RWPE2 (cell line): Measurements from ENCODE around the gene DNAJB12.

Experiments
- ATAC-seq: fragments of 200-7000 bp; cut with Tn5 transposase; 3 replicates; pipeline ENCODE4 v1.9.1; 2021; ENCODE audit warnings: low read depth
- DNase-seq: peaks from one replicate; pipeline ENCODE4 v3.0.0-alpha.2; 2020; ENCODE audit warnings: low spot score
- H3K27ac ChIP-seq: fragments of 450-650 bp; 2 replicates; pipeline ENCODE4 v1.5.1; 2017; ENCODE audit warnings: mild to moderate bottlenecking; ENCODE audit not compliant: poor library complexity, severe bottlenecking
- H3K27me3 ChIP-seq: fragments of 250-450 bp; sonication (Bioruptor Pico); 2 replicates; pipeline ENCODE4 v1.5.1; 2021; ENCODE audit warnings: mild to moderate bottlenecking, moderate library complexity; ENCODE audit not compliant: insufficient read depth, poor library complexity, severe bottlenecking
- H3K36me3 ChIP-seq: fragments of 250-450 bp; sonication (Bioruptor Pico); 2 replicates; pipeline ENCODE4 v1.5.1; 2020; ENCODE audit warnings: low read depth, mild to moderate bottlenecking, moderate library complexity
- H3K4me1 ChIP-seq: fragments of 250-450 bp; sonication (Bioruptor Pico); 2 replicates; pipeline ENCODE4 v1.5.1; 2021; ENCODE audit warnings: mild to moderate bottlenecking, moderate library complexity; ENCODE audit not compliant: insufficient read depth, poor library complexity, severe bottlenecking
- H3K4me3 ChIP-seq: fragments of 250-450 bp; sonication (Bioruptor Pico); 2 replicates; pipeline ENCODE4 v1.5.1; 2021; ENCODE audit warnings: mild to moderate bottlenecking, moderate library complexity; ENCODE audit not compliant: severe bottlenecking
- H3K9me3 ChIP-seq: fragments of 250-450 bp; sonication (Bioruptor Pico); 2 replicates; pipeline ENCODE4 v1.5.1; 2021; ENCODE audit warnings: mild to moderate bottlenecking, moderate library complexity; ENCODE audit not compliant: severe bottlenecking
- CTCF ChIP-seq: fragments of 450-650 bp; IDR thresholded peaks from one replicate; pipeline ENCODE4 v1.5.1; 2017; ENCODE audit warnings: mild to moderate bottlenecking, moderate library complexity; ENCODE audit not compliant: poor library complexity, severe bottlenecking

Gene DNAJB12

GRCh38 chr10:72379776-72380175, 25.1 kb upstream of the DNAJB12 start:
- Histone ChIP-seq H3K27ac (no peak overlapping the region), H3K4me3 (no peak overlapping the region), H3K4me1 (no peaks in the 10 kb centered on the region), H3K9me3 (no peaks in the 10 kb centered on the region), H3K27me3 (no peaks in the 10 kb centered on the region), H3K36me3 (no peaks in the 10 kb centered on the region)
- ATAC-seq (no peak), DNase-seq (no peak)
- TF ChIP-seq CTCF, result no peak

- DNase-seq, result no peak
- no peak for TF ChIP-seq CTCF
Observed at GRCh38 chr10:72379062-72379461, 24.3 kb upstream of the DNAJB12 start.

GRCh38 chr10:72375585-72375984, 20.9 kb upstream of the DNAJB12 start:
- Histone ChIP-seq H3K27me3 (no peaks in the 10 kb centered on the region), H3K36me3 (no peaks in the 10 kb centered on the region), H3K9me3 (no peaks in the 10 kb centered on the region), H3K4me3 (no peak overlapping the region), H3K27ac (no peak overlapping the region), H3K4me1 (no peaks in the 10 kb centered on the region)
- TF ChIP-seq CTCF, result peak; percentile 22
- DNase-seq (no peak), ATAC-seq (peak; percentile 62)

More at GRCh38 chr10:72379062-72379461, 24.3 kb upstream of the DNAJB12 start:
- H3K9me3 ChIP-seq, result no peaks in the 10 kb centered on the region
- no peaks in the 10 kb centered on the region for H3K36me3 ChIP-seq
- no peak overlapping the region for H3K27ac ChIP-seq
- no peak for ATAC-seq
- H3K4me3 ChIP-seq, result no peak overlapping the region
- no peaks in the 10 kb centered on the region for H3K4me1 ChIP-seq
- no peaks in the 10 kb centered on the region for H3K27me3 ChIP-seq

- H3K9me3 ChIP-seq, result no peaks in the 10 kb centered on the region
- no peaks in the 10 kb centered on the region for H3K4me1 ChIP-seq
- H3K27ac ChIP-seq, result no peak overlapping the region
- no peaks in the 10 kb centered on the region for H3K27me3 ChIP-seq
- no peak for TF ChIP-seq CTCF
- H3K4me3 ChIP-seq, result no peak overlapping the region
- DNase-seq (no peak), ATAC-seq (no peak)
- H3K36me3 ChIP-seq, result no peaks in the 10 kb centered on the region
Observed at GRCh38 chr10:72375173-72375572, 20.5 kb upstream of the DNAJB12 start.

- Histone ChIP-seq H3K4me1 (no peaks in the 10 kb centered on the region), H3K36me3 (peaks cover 4% of the 10 kb centered on the region; the same call in 1 of the 2 replicates), H3K27ac (no peak overlapping the region), H3K27me3 (no peaks in the 10 kb centered on the region), H3K4me3 (no peak overlapping the region), H3K9me3 (no peaks in the 10 kb centered on the region)
- DNase-seq, result no peak
- no peak for ATAC-seq
- no peak for TF ChIP-seq CTCF
Observed at GRCh38 chr10:72370201-72370722, 15.5 kb upstream of the DNAJB12 start.
